Coronary artery (tissue), 2 donors: ENCODE results near the gene SERINC5.

ENCODE experiments used
- DNase-seq: peaks from one replicate; pipeline ENCODE4 v3.0.0-alpha.2; 2017; ENCODE audit warnings: low spot score
- H3K27ac ChIP-seq, 2 donors: fragments of 200-600 bp; sonication (generic); one replicate each; pipeline ENCODE4 v1.5.1; 2016 to 2019
- H3K4me3 ChIP-seq: fragments of 200-600 bp; sonication (generic); 2 replicates; pipeline ENCODE4 v1.5.1; 2016; ENCODE audit warnings: mild to moderate bottlenecking, moderate library complexity
- CTCF ChIP-seq: fragments of 200-600 bp; sonication (generic); IDR thresholded peaks from one replicate; pipeline ENCODE4 v1.5.1; 2019; ENCODE audit warnings: antibody characterized with exemption

Gene SERINC5

DNA sequence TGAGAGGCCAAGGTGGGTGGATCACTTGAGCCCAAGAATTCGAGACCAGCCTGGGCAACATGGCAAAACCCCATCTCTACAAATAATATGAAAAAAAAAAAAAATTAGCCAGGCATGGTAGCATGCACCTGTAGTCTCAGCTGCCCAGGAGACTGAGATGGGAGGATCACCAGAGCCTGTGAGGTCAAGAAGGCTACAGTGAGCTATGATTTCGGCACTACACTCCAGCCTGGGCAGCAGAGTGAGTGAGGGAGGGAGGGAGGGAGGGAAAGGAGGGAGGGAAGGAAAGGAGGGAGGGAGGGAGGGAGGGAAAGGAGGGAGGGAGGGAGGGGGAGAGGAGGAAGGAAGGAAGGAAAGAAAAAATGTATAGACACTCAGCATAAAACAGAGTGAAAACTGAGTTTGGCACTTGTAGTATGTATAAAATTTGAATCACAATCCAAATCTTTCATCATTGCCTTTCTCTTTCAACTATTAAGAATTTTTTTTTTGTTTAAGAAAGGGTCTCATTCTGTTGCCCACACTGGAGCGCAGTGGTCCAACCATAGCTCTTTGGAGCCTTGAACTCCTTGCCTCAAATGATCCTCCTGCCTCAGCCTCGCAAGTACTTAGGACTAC lies 27.8 kb downstream of the SERINC5 start:
- DNase-seq = no peak
- no peak for TF ChIP-seq CTCF
- Histone ChIP-seq H3K4me3 (no peak overlapping the region), H3K27ac (no peak overlapping the region)

- TF ChIP-seq CTCF = no peak
- H3K27ac ChIP-seq = no peak overlapping the region
- no peak for DNase-seq
- H3K4me3 ChIP-seq = no peak overlapping the region
These were observed 29.9 kb downstream of the SERINC5 start for GRCh38 chr5:80225934-80226326.

GRCh38 chr5:80225189-80225933 lies 30.5 kb downstream of the SERINC5 start:
- Histone ChIP-seq H3K27ac (no peak overlapping the region), H3K4me3 (no peak overlapping the region)
- no peak for TF ChIP-seq CTCF
- DNase-seq = no peak

DNA sequence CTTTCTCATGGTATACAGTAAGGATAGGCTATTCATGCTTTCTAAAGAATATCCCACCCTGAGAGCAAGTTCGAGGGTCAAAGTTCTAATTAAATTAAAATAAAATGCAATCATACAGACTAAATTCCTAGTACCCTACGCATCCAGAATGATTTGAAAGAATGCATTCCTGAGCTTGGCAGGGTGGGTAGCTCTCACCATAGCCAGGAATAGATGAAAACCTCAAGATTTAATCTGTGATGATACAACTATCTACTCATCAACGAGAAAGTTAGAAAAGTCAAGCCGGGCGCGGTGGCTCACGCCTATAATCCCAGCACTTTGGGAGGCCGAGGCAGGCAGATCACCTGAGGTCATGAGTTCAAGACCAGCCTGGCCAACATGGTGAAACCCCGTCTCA lies 32.3 kb downstream of the SERINC5 start:
- Histone ChIP-seq H3K4me3 (no peak overlapping the region), H3K27ac (no peak overlapping the region)
- no peak for DNase-seq
- TF ChIP-seq CTCF = no peak

DNA sequence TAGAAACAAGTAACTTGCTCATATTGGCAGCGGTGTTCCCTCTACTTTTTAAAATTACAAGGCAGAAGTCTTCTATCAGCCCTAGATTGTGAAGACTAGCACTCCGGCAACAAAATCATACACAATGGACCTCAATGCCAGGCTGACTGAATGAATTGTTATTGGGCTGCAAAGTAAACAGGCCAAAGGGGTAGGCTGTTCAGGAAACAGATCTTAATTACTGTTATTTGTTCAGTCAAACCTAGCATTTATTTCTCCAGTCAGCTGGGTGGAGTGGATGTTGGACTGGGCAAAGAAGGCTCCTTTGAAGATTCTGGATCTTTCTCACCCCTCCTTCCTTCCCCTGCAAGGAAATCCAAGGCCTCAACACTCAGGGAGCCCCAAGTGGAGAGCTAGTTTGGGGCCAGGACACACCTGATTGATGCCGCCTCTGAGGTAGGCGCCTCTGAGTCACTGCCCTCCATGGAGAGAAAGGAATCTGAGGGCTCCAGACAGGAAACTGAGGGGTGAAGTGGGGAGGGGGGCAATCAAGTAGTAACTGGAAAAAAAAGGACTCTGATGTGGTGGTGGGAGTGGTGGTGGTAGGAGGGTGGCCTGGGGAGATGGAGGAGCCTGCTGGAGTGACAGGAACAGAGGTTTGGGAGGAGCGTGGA lies 35.5 kb downstream of the SERINC5 start:
- no peak for TF ChIP-seq CTCF
- no peak for DNase-seq
- H3K4me3 ChIP-seq = no peak overlapping the region
- H3K27ac ChIP-seq = no peak overlapping the region

DNA sequence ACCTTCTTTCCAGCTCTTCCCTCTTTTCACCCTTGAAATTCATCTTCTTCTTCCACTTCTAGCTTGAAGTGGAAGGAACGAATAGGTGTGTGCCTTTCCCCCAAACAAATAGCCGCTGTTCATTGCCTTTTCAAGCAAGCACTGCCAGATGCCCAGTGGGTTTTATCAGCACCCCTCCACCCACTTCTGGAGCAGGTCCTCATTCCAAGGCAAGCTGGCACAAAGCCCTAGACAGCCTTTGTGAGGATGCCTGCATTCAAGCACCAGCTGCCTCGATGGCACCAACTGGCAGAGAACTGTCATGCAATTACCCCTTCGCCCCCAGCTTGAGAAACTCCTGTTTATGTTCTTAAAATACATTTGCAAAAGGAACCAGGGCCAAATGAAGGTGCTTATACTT lies 36.5 kb downstream of the SERINC5 start:
- DNase-seq = no peak
- TF ChIP-seq CTCF = no peak
- Histone ChIP-seq H3K27ac (no peak overlapping the region), H3K4me3 (no peak overlapping the region)
